Mammary epithelial cell (primary cell): ENCODE measurements around the gene NPEPL1.

ENCODE experiments used
- CTCF ChIP-seq, 2 donors: IDR thresholded peaks in 1 of 2; conservative IDR thresholded peaks in 1 of 2; 2 replicates each; pipeline ENCODE4 v1.5.1; 2011 to 2012; ENCODE audit warnings: inconsistent platforms in 2 of 2, low read length in 2 of 2, mild to moderate bottlenecking in 2 of 2, control low read depth in 1 of 2, low read depth in 1 of 2; ENCODE audit not compliant: insufficient read depth in 1 of 2; ENCODE audit errors: extremely low read depth in 1 of 2
- EZH2 ChIP-seq: IDR thresholded peaks from 2 replicates; pipeline ENCODE4 v1.6.1; 2012; ENCODE audit warnings: low read length, inconsistent platforms, borderline replicate concordance

- no peak for TF ChIP-seq CTCF (conservative IDR thresholded peaks at IDR 0.05 in 1 of 2, IDR thresholded peaks at IDR 0.05 in 1 of 2; ENCODE audit: extremely low read depth in 1 of 2, insufficient read depth in 1 of 2, low read depth in 1 of 2, low read length in 2 of 2)
- TF ChIP-seq EZH2 = no peak
These were observed 41.0 kb upstream of the NPEPL1 start for GRCh38 chr20:58651559-58651945.
